GM12878 (cell line): ENCODE measurements around the gene HMGCL. TPM values are rescaled to one million over a fixed set of nuclear protein-coding genes. Genes with fewer than 3 reads are reported as not detected.
A peak's percentile ranks its signal among the peaks of the same experiment; 100 is the strongest.

ENCODE experiments used
- ATAC-seq: fragments of 200-7000 bp; cut with Tn5 transposase; 3 replicates; pipeline ENCODE4 v1.9.1; 2020; ENCODE audit warnings: mild to moderate bottlenecking, moderate library complexity
- BruUV-seq: library from RNA; stranded (reverse); fragments of 400-500 nt; replicated peaks from 2 replicates; lab custom pipeline; 2021; lab: Mats Ljungman, UMichigan
- CTCF ChIA-PET: fragments of 300-600 bp; sonication (Branson Sonifier 250); formaldehyde crosslinking; extraction: SDS; loops from one replicate; lab custom pipeline; 2021; ENCODE audit warnings: inconsistent platforms; lab: Yijun Ruan, JAX
- POLR2A ChIA-PET: fragments of 350-600 bp; formaldehyde crosslinking; extraction: SDS; loops from one replicate; lab custom pipeline; 2021; ENCODE audit warnings: inconsistent platforms; lab: Charles Lee
- RAD21 ChIA-PET: fragments of 300-600 bp; sonication (Branson Sonifier 250); formaldehyde crosslinking; loops from one replicate; lab custom pipeline; 2023; ENCODE audit warnings: antibody characterized with exemption; ENCODE audit not compliant: unreplicated experiment; lab: Charles Lee
- SMC1A ChIA-PET: fragments of 300-600 bp; sonication (Branson Sonifier 250); formaldehyde crosslinking; loops from one replicate; lab custom pipeline; 2023; ENCODE audit not compliant: unreplicated experiment, uncharacterized antibody; lab: Charles Lee
- DNase-seq: peaks from one replicate; pipeline ENCODE4 v3.0.0-alpha.2; 2011; ENCODE audit warnings: low read depth, low spot score
- FAIRE-seq: peaks from 3 replicates; lab custom pipeline; 2011; peaks lifted over from hg19 to GRCh38; lab: Jason Lieb, UNC
- H2AFZ ChIP-seq: 2 replicates; pipeline ENCODE4 v1.6.0; 2011; ENCODE audit warnings: low read depth, low read length, control low read depth; ENCODE audit not compliant: control insufficient read depth
- H3K27ac ChIP-seq: 2 replicates; pipeline ENCODE4 v1.5.1; 2011; ENCODE audit warnings: control low read depth; ENCODE audit not compliant: control insufficient read depth, insufficient read depth
- H3K27me3 ChIP-seq, 2 experiments: replicated peaks in 1 of 2; 2 replicates each; pipeline versions ENCODE4 v1.6.0 to v1.6.1; 2011; ENCODE audit warnings: low read length in 1 of 2; ENCODE audit not compliant: control insufficient read depth in 2 of 2, insufficient read depth in 2 of 2
- H3K36me3 ChIP-seq, 2 experiments: 2 replicates each; pipeline ENCODE4 v1.5.1; 2011; ENCODE audit warnings: low read length in 1 of 2; ENCODE audit not compliant: control insufficient read depth in 2 of 2, insufficient read depth in 2 of 2
- H3K4me1 ChIP-seq: 2 replicates; pipeline ENCODE4 v1.6.1; 2011; ENCODE audit warnings: mild to moderate bottlenecking, low read length, moderate library complexity, mixed read lengths; ENCODE audit not compliant: control insufficient read depth, insufficient read depth
- H3K4me2 ChIP-seq: 2 replicates; pipeline ENCODE4 v1.6.0; 2011; ENCODE audit warnings: control low read depth; ENCODE audit not compliant: control insufficient read depth, insufficient read depth
- H3K4me3 ChIP-seq: fragments of 200-600 bp; sonication (generic); 2 replicates; pipeline ENCODE4 v1.5.1; 2016
- H3K79me2 ChIP-seq: 2 replicates; pipeline ENCODE4 v1.6.0; 2011; ENCODE audit warnings: low read length; ENCODE audit not compliant: control insufficient read depth, insufficient read depth
- H3K9ac ChIP-seq: 2 replicates; pipeline ENCODE4 v1.8.0; 2011; ENCODE audit warnings: low read length, control low read depth, mixed read lengths; ENCODE audit not compliant: control insufficient read depth, insufficient read depth
- H3K9me3 ChIP-seq: replicated peaks from 3 replicates; pipeline ENCODE4 v1.5.1; 2011; ENCODE audit warnings: mild to moderate bottlenecking, low read length; ENCODE audit not compliant: control insufficient read depth, insufficient read depth
- H4K20me1 ChIP-seq: 2 replicates; pipeline ENCODE4 v1.6.0; 2011; ENCODE audit not compliant: control insufficient read depth, insufficient read depth
- EGR1 ChIP-seq, 2 experiments: IDR thresholded peaks; 1 replicate in 1 of 2; 2 replicates in 1 of 2; pipeline ENCODE4 v1.6.1; 2011 to 2012; ENCODE audit warnings: low read depth in 2 of 2, low read length in 2 of 2, borderline replicate concordance in 1 of 2, mild to moderate bottlenecking in 1 of 2, moderate library complexity in 1 of 2
- RELA ChIP-seq: fragments of 450-650 bp; IDR thresholded peaks from 2 replicates; pipeline ENCODE4 v1.8.0; 2014; ENCODE audit warnings: borderline replicate concordance; ENCODE audit not compliant: partially characterized antibody
- RUNX3 ChIP-seq: IDR thresholded peaks from 2 replicates; pipeline ENCODE4 v1.6.1; 2012; ENCODE audit warnings: low read length, inconsistent platforms
- WGBS: methylation state at CpG from one replicate; pipeline ENCODE4 v1.1.6; 2016; ENCODE audit warnings: low lambda C conversion rate; ENCODE audit not compliant: insufficient replicate concordance, insufficient coverage; ENCODE audit errors: missing lambda C conversion rate; 5-methylcytosine and 5-hydroxymethylcytosine counted together
- in situ Hi-C: fragments of 300-500 bp; cut with MboI; formaldehyde crosslinking; loops from 9 replicates; pipeline ENCODE4 v1.14.3; 2018; ENCODE audit warnings: mixed read lengths
- intact Hi-C: fragments of 100-400 bp; cut with micrococcal nuclease; formaldehyde crosslinking; loops from one replicate; pipeline ENCODE4 v1.14.2; 2022; ENCODE audit not compliant: unreplicated experiment
- polyA plus RNA-seq, 11 experiments: library from polyadenylated mRNA; depleted of rRNA in 4 of 11; unstranded in 6 of 11; stranded (reverse) in 5 of 11; fragments of >200 nt; fragmentation: Nextera tagmentation in 4 of 11; fragmentation: Illumina TruSeq in 1 of 11; extraction: Ambion mirVana in 4 of 11; extraction: Trizol in 1 of 11; gene quantifications; 1 replicate in 1 of 11; 2 replicates in 10 of 11; pipeline versions ENCODE4 v1.2.1 to v1.2.3, GENCODE V29; 2011 to 2016; ENCODE audit warnings: inconsistent platforms in 2 of 11, missing spikeins in 2 of 11, low read depth in 1 of 11
- total RNA-seq, 4 experiments: library from RNA; depleted of rRNA in 3 of 4; stranded (reverse); fragments of >200 nt in 3 of 4; fragmentation: Illumina TruSeq in 1 of 4; extraction: Trizol in 1 of 4; gene quantifications; 2 replicates each; pipeline versions ENCODE4 v1.2.1 to v1.2.3, GENCODE V29; 2013 to 2021

Gene HMGCL
- total and polyA plus RNA-seq, 10 of the 15 experiments (the other 5 are each of a cell fraction or from before 2014, with no cell fraction given): 29.4 to 127 (median 36.4) TPM

- in situ Hi-C loops (loop anchor here (5.0 kb wide), 1 partner anchor 144 kb away; no protein-coding TSS in a partner anchor), intact Hi-C loops (loop anchor here (1.0 to 10.0 kb wide), 2 partner anchors 143 to 252 kb away; no protein-coding TSS in a partner anchor)
- H4K20me1 ChIP-seq: no peaks in the 10 kb centered on the region
- SMC1A ChIA-PET: interaction anchor here (1.7 to 3.5 kb wide), 2 partner anchors 38 to 143 kb away, joined by 7 to 19 read pairs; no protein-coding TSS in a partner anchor
- H3K9me3 ChIP-seq: no peaks in the 10 kb centered on the region
- no peak for FAIRE-seq
- WGBS: 74% methylated on average over 10 of the region's 10 CpGs
- no peak overlapping the region for H3K9ac ChIP-seq
- no peak overlapping the region for H3K4me3 ChIP-seq
- peaks cover 12% of the 10 kb centered on the region for H3K79me2 ChIP-seq
- H3K36me3 ChIP-seq: peaks cover 0 to 3% of the 10 kb centered on the region in 2 experiments; a peak in 1 of 4 replicates
- no peak for ATAC-seq
- CTCF ChIA-PET: interaction anchor here (9.3 kb wide), 1 partner anchor 37 kb away, joined by 87 read pairs; no protein-coding TSS in a partner anchor
- H3K4me1 ChIP-seq: peaks cover 12% of the 10 kb centered on the region
- POLR2A ChIA-PET: no interaction called here
- DNase-seq: no peak
- RAD21 ChIA-PET: no interaction called here
- H3K4me2 ChIP-seq: 0 out of 2 replicates have a peak overlapping the region, but pooled peaks have one; percentile 22
- no peak overlapping the region for H2AFZ ChIP-seq
- no peaks in the 10 kb centered on the region for H3K27me3 ChIP-seq
- BruUV-seq: no TSS peak
- TF ChIP-seq RUNX3 (peak; percentile 15; the same call in 1 of the 2 replicates), EGR1 (IDR thresholded peaks at IDR 0.05; ENCODE audit: borderline replicate concordance in 1 of 2, low read depth in 2 of 2, low read length in 2 of 2) (no peak), RELA (no peak)
- no peak overlapping the region for H3K27ac ChIP-seq
These were observed 52.4 kb downstream of the HMGCL start for GRCh38 chr1:23772854-23773242.
